Liver (tissue), 3 donors: Measurements from ENCODE around the gene OR6V1.
"Not testable (repeated sequence)": the region's sequence is repeated elsewhere in the genome, so short reads cannot be mapped to it uniquely, and the experiment has no call there.

ENCODE experiments used
- CTCF ChIP-seq: fragments of 150-350 bp; IDR thresholded peaks from 2 replicates; pipeline ENCODE4 v1.5.1; 2017; ENCODE audit warnings: improper control_type of control experiment, low read depth, low read length; ENCODE audit not compliant: missing input control
- JUND ChIP-seq, 2 donors: IDR thresholded peaks; 2 replicates each; pipeline ENCODE4 v1.6.1; 2016; ENCODE audit warnings: antibody characterized with exemption in 2 of 2
- RAD21 ChIP-seq, 2 donors: IDR thresholded peaks; 2 replicates each; pipeline ENCODE4 v1.6.1; 2016; ENCODE audit warnings: antibody characterized with exemption in 2 of 2, mild to moderate bottlenecking in 2 of 2
- REST ChIP-seq: IDR thresholded peaks from 2 replicates; pipeline ENCODE4 v1.6.1; 2016; ENCODE audit warnings: antibody characterized with exemption, mild to moderate bottlenecking
- TF ChIP-seq, protein P1 (sequence below): IDR thresholded peaks from 2 replicates; pipeline ENCODE4 v1.6.1; 2016; ENCODE audit warnings: antibody characterized with exemption
- TF ChIP-seq, protein P2 (sequence below): IDR thresholded peaks from 2 replicates; pipeline ENCODE4 v1.6.1; 2016; ENCODE audit warnings: antibody characterized with exemption
- donor health status: healthy.
- donor health status: healthy.

DNA sequence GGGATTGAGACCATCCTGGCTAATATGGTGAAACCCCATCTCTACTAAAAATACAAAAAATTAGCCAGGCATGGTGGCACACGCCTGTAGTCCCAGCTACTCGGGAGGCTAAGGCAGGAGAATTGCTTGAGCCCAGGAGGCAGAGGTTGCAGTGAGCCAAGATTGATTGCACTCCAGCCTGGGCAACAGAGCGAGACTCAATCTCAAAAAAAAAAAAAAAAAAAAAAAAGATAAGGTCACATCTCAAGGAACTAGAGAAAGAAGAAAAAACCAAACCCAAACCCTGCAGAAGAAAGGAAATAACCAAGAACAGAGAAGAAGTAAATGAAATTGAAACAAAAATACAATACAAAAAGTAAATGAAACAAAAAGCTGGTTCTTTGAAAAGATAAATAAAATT lies 33.5 kb downstream of the OR6V1 start:
- TF ChIP-seq CTCF; REST; RAD21 (IDR thresholded peaks at IDR 0.05); JUND (IDR thresholded peaks at IDR 0.05): not testable (repeated sequence)
- TF ChIP-seq, protein P1, sequence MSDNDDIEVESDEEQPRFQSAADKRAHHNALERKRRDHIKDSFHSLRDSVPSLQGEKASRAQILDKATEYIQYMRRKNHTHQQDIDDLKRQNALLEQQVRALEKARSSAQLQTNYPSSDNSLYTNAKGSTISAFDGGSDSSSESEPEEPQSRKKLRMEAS, result not testable (repeated sequence)
- TF ChIP-seq, protein P2, sequence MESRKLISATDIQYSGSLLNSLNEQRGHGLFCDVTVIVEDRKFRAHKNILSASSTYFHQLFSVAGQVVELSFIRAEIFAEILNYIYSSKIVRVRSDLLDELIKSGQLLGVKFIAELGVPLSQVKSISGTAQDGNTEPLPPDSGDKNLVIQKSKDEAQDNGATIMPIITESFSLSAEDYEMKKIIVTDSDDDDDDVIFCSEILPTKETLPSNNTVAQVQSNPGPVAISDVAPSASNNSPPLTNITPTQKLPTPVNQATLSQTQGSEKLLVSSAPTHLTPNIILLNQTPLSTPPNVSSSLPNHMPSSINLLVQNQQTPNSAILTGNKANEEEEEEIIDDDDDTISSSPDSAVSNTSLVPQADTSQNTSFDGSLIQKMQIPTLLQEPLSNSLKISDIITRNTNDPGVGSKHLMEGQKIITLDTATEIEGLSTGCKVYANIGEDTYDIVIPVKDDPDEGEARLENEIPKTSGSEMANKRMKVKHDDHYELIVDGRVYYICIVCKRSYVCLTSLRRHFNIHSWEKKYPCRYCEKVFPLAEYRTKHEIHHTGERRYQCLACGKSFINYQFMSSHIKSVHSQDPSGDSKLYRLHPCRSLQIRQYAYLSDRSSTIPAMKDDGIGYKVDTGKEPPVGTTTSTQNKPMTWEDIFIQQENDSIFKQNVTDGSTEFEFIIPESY, result not testable (repeated sequence)
